ENCODE data around the gene DYNC2I2.
A peak's percentile ranks its signal among the peaks of the same experiment; 100 is the strongest.
"Not testable (repeated sequence)": the region's sequence is repeated elsewhere in the genome, so short reads cannot be mapped to it uniquely, and the experiment has no call there.

Gene DYNC2I2

GRCh38 chr9:128656416-128657343, at the start of gene DYNC2I2:
DYNC2I2 (minus strand) TSS chr9:128656847; CDS start chr9:128656726, 121 bp downstream.
- DNase-seq (ENCODE audit: low read depth), result peak; percentile 96

DNA sequence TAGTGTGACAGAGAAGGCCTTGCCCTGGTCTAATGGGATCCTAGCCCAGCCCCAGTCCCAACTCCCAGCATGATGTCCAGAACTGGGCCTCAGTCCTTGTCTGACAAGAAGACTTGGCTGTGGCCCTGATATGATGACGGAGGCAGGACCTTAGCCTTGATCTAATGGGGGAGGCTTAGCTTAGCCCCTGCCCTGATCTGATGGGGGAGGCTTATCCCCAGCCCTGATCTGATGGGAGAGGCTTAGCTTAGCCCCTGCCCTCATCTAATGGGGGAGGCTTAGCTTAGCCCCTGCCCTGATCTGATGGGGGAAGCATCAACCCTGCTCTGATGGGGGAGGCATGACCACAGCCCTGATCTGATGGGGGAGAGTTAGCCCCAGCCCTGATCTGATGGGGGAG, 49.4 kb upstream of the DYNC2I2 start:
- DNase-seq (ENCODE audit: low read depth), result no peak

DNA sequence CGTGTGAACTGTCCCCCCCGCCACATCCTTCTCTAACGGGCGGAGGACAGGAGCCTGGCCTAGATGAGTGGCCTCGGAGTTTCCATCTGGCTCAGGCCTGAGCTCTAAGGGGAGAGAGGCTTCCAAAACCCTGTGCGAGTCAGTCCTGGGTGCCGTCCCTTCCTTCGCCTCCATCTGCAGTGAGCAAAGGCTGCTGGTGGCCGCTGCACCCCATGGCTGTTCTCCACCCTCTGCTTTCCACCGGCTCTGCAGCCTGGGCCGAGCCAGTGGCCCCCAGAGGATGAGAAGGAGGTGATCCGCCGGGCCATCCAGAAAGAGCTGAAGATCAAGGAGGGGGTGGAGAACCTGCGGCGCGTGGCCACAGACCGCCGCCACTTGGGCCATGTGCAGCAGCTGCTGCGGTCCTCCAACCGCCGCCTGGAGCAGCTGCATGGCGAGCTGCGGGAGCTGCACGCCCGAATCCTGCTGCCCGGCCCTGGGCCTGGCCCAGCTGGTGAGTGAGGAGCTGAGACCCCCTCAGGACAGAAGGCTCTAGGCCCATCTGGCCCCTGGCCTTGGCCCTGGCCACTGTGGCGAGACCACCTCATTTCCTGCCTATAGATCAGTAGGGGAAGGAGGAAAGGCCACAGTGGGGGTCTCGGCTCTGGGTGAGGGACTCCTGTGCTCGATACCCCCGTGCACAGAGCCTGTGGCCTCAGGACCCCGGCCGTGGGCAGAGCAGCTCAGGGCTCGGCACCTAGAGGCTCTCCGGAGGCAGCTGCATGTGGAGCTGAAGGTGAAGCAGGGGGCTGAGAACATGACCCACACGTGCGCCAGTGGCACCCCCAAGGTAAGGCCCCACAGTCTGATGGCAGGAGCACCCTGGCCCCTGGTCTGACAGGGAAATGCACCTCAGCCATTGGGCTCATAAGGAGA, 48.7 kb upstream of the DYNC2I2 start:
- DNase-seq (ENCODE audit: low read depth), result no peak

GRCh38 chr9:128704356-128704670, 47.7 kb upstream of the DYNC2I2 start:
- no peak for DNase-seq (ENCODE audit: low read depth)

DNA sequence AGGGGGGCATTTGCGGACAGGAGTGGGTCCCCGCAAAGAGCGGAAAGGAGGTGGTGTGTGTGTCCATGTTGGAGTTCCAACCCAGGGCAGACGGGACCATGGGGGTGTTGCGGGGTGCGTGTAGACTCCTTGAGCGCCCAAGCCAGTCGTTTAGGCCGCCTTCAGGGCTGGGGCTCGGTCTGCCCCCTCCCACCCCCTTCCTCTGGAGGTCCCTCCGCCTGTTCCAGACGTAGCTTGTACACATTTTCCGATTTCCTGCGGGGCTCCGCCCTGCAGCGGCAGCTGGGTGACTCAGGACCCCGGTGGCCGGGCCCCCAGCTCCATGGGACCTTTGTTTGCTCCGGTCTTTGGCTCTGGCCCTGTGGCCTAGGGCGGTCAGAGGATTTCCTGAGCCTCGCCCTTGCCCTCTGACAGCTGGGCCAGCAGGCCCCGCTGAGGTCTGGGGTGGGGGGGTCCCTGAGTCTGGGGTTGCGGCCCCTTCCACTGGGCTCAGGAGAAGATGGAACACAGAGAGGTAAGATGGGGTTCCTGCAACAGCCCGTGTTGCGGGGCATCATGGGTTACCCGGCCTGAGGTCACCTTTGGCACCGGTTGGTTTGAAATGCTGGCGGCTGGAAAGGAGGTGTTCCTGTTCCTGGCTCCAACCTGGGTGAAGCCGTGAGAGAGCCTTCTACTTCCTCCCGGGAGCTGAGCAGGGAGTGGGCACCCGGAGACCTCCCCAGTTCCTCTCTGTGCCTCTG, 47.1 kb upstream of the DYNC2I2 start:
- DNase-seq (ENCODE audit: low read depth), result no peak

DNA sequence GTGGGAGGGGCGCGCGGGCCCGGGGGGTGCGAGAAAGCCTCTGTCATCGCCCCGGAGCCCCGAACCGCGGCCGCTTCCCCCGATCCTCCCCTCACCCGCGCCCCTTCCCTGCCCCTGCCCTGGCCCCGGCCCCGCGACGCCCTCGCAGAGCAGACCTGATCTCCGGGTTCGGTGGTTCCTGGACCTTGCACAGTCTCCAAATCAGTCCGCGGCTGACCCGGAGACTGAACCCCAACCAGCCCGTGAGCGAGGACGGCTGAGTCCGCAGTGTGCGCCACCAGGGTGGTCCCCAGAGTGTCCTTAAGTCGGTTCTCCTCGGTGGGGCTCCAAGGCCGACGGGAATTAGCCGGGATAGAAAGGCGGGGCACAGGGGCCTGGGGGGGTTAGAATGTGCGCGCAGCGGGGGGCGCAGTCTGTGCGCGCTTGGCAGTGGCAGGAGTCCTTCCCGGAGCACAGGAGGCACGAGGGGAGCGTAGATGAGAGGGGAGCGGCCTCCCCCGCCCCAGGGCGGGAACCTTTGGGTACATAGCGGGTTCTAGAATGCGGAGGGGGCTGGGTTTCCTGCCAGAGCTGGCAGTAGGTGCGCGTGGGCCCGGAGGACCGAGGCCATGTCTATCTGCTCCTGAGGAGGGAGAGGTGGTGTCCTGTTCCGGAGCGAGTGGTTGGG, 46.4 kb upstream of the DYNC2I2 start:
- DNase-seq (ENCODE audit: low read depth), result no peak

DNA sequence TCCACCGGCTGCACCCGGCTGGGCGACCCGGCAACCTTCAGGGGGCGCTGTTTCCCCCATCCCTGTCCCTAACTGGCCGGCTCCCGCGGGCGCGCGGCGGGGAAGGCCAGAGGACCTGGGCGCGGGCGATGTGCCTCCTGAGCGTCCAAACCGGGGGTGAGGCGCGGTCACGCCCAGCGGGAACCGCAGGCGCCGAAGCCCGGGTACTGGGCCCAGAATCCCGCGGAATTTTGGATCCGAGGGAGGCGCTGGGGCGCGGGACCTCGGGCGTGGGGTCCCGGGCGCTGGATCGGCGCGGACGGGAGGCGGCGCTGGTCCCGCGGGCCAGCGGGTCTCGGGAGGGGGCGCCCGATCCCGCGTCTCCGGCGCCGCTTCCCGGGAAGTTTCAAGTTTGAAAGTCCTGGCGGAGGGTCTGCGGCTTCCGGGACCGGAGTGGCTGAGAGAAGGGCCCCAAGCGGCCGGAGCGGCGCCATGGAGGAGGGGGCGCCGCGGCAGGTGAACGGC, 45.9 kb upstream of the DYNC2I2 start, which contains the start of gene PKN3:
TSS of gene PKN3 (plus strand) at position 59 of the 504 bp plus-strand sequence. CDS start at position 472, 413 bp downstream.
- peak; percentile 80 for DNase-seq (ENCODE audit: low read depth)

- DNase-seq (ENCODE audit: low read depth), result no peak
Observed at GRCh38 chr9:128701227-128701854, 44.7 kb upstream of the DYNC2I2 start.

DNA sequence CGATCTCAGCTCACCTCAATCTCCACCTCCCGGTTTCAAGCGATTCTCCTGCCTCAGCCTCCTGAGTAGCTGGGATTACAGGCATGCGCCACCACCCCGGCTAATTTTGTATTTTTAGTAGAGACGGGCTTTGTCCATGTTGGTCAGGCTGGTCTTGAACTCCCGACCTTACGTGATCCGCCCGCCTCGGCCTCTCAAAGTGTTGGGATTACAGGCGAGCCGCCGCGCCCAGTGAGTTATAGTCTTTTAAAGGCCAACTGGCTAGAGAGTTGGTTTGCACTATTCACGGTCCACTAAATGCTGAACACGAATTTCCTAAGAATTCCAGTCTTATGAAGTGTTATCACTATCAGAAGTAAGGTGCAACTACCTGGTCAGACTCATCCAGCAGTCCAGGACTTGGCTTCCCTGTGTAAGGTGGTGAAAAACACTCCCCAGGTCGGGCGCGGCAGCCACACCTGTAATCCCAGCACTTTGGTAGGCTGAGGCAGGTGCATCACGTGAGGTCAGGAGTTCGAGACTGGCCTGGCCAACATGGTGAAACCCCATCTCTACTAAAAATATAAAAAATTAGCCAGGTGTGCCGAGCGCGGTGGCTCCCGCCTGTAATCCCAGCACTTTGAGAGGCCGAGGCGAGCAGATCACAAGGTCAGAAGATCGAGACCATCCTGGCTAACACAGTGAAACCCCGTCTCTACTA, 42.6 kb upstream of the DYNC2I2 start:
- not testable (repeated sequence) for DNase-seq (ENCODE audit: low read depth)

GRCh38 chr9:128696923-128697707, 40.5 kb upstream of the DYNC2I2 start:
- DNase-seq (ENCODE audit: low read depth), result no peak

DNA sequence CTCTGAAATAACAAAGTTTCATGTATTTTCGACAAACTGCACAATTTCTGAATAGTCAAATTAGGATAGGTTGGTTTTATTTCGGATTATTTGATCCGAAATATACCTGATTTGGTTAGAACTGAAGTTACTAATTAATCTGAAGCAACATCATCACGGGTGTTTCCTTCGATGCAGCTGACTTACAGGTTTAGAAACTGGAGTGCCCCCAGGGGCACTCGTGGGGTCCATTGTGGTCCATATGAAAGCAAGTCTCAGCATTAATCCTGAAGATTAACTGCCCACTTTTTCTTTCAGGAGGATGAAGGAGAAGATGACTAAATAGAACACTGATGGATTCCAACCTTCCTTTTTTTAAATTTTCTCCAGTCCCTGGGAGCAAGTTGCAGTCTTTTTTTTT, 37.7 kb upstream of the DYNC2I2 start:
- DNase-seq (ENCODE audit: low read depth), result no peak

- DNase-seq (ENCODE audit: low read depth), result not testable (repeated sequence)
Observed at GRCh38 chr9:128693738-128694137, 37.1 kb upstream of the DYNC2I2 start.

- no peak for DNase-seq (ENCODE audit: low read depth)
Observed at GRCh38 chr9:128690684-128691034, 34.0 kb upstream of the DYNC2I2 start.

DNA sequence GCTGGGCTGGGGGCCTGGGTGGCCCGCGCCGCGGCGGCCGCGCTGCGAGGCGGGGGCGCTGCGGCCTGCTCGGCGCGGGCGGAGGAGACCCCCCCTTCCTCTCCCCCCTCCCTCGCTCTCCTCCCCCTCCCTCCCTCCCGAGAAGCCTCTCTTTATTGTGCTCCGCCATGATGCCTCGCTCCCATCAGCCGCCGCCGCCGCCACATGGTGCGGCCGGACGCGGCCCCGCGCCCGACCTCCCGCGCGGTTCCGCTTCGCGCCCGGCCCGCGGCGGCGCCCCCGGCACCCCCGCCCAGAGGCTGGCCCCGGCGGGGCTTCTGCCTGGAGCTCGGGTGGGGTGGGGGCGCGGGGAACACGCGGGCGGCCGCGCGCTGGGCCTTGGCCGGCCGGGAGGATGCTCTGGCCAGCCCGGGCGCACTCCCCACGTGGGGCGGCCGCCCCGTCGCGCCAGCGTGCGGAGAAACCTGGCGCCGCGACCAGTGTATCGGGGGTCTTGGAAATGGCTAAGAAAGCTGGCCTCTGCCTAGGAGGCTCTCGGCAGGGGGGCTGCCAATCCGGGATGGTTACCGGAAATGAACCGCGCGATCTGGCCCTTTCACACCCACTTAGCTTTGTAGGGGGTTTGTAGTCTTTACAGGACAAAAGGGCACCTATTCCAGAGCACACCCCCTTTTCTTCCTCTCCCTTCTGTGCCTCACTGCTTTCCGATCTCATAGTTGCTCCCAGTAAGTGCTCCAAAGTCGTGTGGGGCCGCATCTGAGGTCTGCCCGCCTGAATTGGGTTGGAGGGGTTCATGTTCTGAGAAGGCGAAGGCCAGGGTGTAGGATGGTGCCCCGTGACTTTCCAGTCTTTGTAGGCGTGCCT, 33.4 kb upstream of the DYNC2I2 start:
- no peak for DNase-seq (ENCODE audit: low read depth)

- peak; percentile 26 for DNase-seq (ENCODE audit: low read depth)
Observed at GRCh38 chr9:128689293-128689774, 32.7 kb upstream of the DYNC2I2 start.

DNA sequence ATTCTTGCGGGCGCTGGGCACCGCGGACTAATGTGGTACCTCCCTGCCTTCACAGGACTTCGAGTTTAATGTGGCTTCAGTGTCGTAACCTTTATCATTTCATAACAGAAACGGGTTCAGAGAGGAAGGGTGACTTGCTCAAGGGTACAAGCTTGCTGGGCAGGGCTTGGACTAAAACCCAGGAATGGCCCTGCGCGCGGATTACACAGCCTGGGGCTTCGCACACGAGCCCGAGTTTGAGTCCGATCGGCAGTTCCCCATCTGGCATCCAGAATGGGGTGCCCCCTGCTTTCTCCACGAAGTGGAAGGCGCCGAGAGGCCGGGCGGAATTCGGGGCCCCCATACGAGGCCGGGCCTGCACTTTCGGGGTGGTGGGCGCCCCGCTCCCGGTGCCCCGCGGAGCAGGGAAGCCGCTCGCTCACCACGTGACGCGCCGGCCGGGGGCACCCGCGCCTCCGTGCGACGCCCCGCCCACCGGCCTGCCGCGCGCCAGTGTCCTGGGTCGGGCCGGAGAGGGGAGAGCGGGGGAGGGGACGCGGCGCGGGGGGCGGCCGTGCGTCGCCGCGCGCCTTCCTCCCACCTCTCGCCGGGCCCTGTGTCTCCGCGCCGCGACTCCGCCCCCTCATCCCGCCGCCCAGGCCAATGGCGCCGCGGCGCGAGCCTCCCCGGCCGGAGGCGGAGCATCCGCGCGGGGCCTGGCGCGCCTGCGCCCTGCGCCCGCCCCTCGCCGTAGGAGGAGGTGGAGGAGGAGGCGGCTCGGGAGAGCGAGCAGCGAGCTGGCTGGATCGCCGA, 32.0 kb upstream of the DYNC2I2 start, which contains the start of gene SET:
TSS of gene SET (plus strand) at position 722 of the 792 bp plus-strand sequence. CDS start 361 bp downstream, outside the sequence.
- DNase-seq (ENCODE audit: low read depth), result peak; percentile 84

GRCh38 chr9:128687453-128687852, 30.8 kb upstream of the DYNC2I2 start:
- DNase-seq (ENCODE audit: low read depth), result no peak
